Fibroblast of villous mesenchyme (primary cell): ENCODE results near the gene TIRAP. TPM values are rescaled to one million over a fixed set of nuclear protein-coding genes. Genes with fewer than 3 reads are reported as not detected.

ENCODE experiments used
- DNase-seq: peaks from one replicate; pipeline ENCODE4 v3.0.0-alpha.2; 2010; ENCODE audit warnings: low read depth
- H3K4me3 ChIP-seq: 2 replicates; pipeline ENCODE4 v1.5.1; 2011; ENCODE audit warnings: low read depth, mild to moderate bottlenecking, low read length
- CTCF ChIP-seq: IDR thresholded peaks from 2 replicates; pipeline ENCODE4 v1.5.1; 2012; ENCODE audit warnings: low read depth, mild to moderate bottlenecking, low read length; ENCODE audit not compliant: insufficient read depth
- total RNA-seq: library from RNA; depleted of rRNA; stranded (reverse); fragments of >200 nt; gene quantifications from 2 replicates; pipeline ENCODE4 v1.2.3, GENCODE V29; 2012

TIRAP gene
- total RNA-seq, 1 donor, result 7.8 TPM

- no peak overlapping the region for H3K4me3 ChIP-seq
- DNase-seq, result no peak
- no peak for TF ChIP-seq CTCF
Measured at GRCh38 chr11:126328938-126329643, 46.2 kb downstream of the TIRAP start.

GRCh38 chr11:126329644-126330211 is 46.8 kb downstream of the TIRAP start:
- no peak overlapping the region for H3K4me3 ChIP-seq
- no peak for DNase-seq
- no peak for TF ChIP-seq CTCF

GRCh38 chr11:126331286-126331685 is 48.4 kb downstream of the TIRAP start:
- no peak for DNase-seq
- no peak overlapping the region for H3K4me3 ChIP-seq
- no peak for TF ChIP-seq CTCF

GRCh38 chr11:126332221-126332711 is 49.4 kb downstream of the TIRAP start:
- H3K4me3 ChIP-seq, result no peak overlapping the region
- no peak for TF ChIP-seq CTCF
- peak; percentile 75 for DNase-seq

GRCh38 chr11:126333142-126333541 is 50.2 kb downstream of the TIRAP start:
- no peak for TF ChIP-seq CTCF
- no peak for DNase-seq
- H3K4me3 ChIP-seq, result no peak overlapping the region

- no peak for TF ChIP-seq CTCF
- peak; percentile 61 for DNase-seq
Measured at GRCh38 chr11:126334659-126335462, 52.0 kb downstream of the TIRAP start.

More at GRCh38 chr11:126334659-126335462, 52.0 kb downstream of the TIRAP start:
- no peak overlapping the region for H3K4me3 ChIP-seq
